GM12878 (cell line): Measurements from ENCODE around the gene AOAH. TPM values are rescaled to one million over a fixed set of nuclear protein-coding genes. Genes with fewer than 3 reads are reported as not detected.

Experiments
- ATAC-seq: fragments of 200-7000 bp; cut with Tn5 transposase; 3 replicates; pipeline ENCODE4 v1.9.1; 2020; ENCODE audit warnings: mild to moderate bottlenecking, moderate library complexity
- BruUV-seq: library from RNA; stranded (reverse); fragments of 400-500 nt; replicated peaks from 2 replicates; lab custom pipeline; 2021; lab: Mats Ljungman, UMichigan
- CTCF ChIA-PET: fragments of 300-600 bp; sonication (Branson Sonifier 250); formaldehyde crosslinking; extraction: SDS; loops from one replicate; lab custom pipeline; 2021; ENCODE audit warnings: inconsistent platforms; lab: Yijun Ruan, JAX
- POLR2A ChIA-PET: fragments of 350-600 bp; formaldehyde crosslinking; extraction: SDS; loops from one replicate; lab custom pipeline; 2021; ENCODE audit warnings: inconsistent platforms; lab: Charles Lee
- RAD21 ChIA-PET: fragments of 300-600 bp; sonication (Branson Sonifier 250); formaldehyde crosslinking; loops from one replicate; lab custom pipeline; 2023; ENCODE audit warnings: antibody characterized with exemption; ENCODE audit not compliant: unreplicated experiment; lab: Charles Lee
- SMC1A ChIA-PET: fragments of 300-600 bp; sonication (Branson Sonifier 250); formaldehyde crosslinking; loops from one replicate; lab custom pipeline; 2023; ENCODE audit not compliant: unreplicated experiment, uncharacterized antibody; lab: Charles Lee
- DNase-seq: peaks from one replicate; pipeline ENCODE4 v3.0.0-alpha.2; 2011; ENCODE audit warnings: low read depth, low spot score
- FAIRE-seq: peaks from 3 replicates; lab custom pipeline; 2011; peaks lifted over from hg19 to GRCh38; lab: Jason Lieb, UNC
- H2AFZ ChIP-seq: 2 replicates; pipeline ENCODE4 v1.6.0; 2011; ENCODE audit warnings: low read depth, low read length, control low read depth; ENCODE audit not compliant: control insufficient read depth
- H3K27ac ChIP-seq: 2 replicates; pipeline ENCODE4 v1.5.1; 2011; ENCODE audit warnings: control low read depth; ENCODE audit not compliant: control insufficient read depth, insufficient read depth
- H3K27me3 ChIP-seq, 2 experiments: replicated peaks in 1 of 2; 2 replicates each; pipeline versions ENCODE4 v1.6.0 to v1.6.1; 2011; ENCODE audit warnings: low read length in 1 of 2; ENCODE audit not compliant: control insufficient read depth in 2 of 2, insufficient read depth in 2 of 2
- H3K36me3 ChIP-seq, 2 experiments: 2 replicates each; pipeline ENCODE4 v1.5.1; 2011; ENCODE audit warnings: low read length in 1 of 2; ENCODE audit not compliant: control insufficient read depth in 2 of 2, insufficient read depth in 2 of 2
- H3K4me1 ChIP-seq: 2 replicates; pipeline ENCODE4 v1.6.1; 2011; ENCODE audit warnings: mild to moderate bottlenecking, low read length, moderate library complexity, mixed read lengths; ENCODE audit not compliant: control insufficient read depth, insufficient read depth
- H3K4me2 ChIP-seq: 2 replicates; pipeline ENCODE4 v1.6.0; 2011; ENCODE audit warnings: control low read depth; ENCODE audit not compliant: control insufficient read depth, insufficient read depth
- H3K4me3 ChIP-seq: fragments of 200-600 bp; sonication (generic); 2 replicates; pipeline ENCODE4 v1.5.1; 2016
- H3K79me2 ChIP-seq: 2 replicates; pipeline ENCODE4 v1.6.0; 2011; ENCODE audit warnings: low read length; ENCODE audit not compliant: control insufficient read depth, insufficient read depth
- H3K9ac ChIP-seq: 2 replicates; pipeline ENCODE4 v1.8.0; 2011; ENCODE audit warnings: low read length, control low read depth, mixed read lengths; ENCODE audit not compliant: control insufficient read depth, insufficient read depth
- H3K9me3 ChIP-seq: replicated peaks from 3 replicates; pipeline ENCODE4 v1.5.1; 2011; ENCODE audit warnings: mild to moderate bottlenecking, low read length; ENCODE audit not compliant: control insufficient read depth, insufficient read depth
- H4K20me1 ChIP-seq: 2 replicates; pipeline ENCODE4 v1.6.0; 2011; ENCODE audit not compliant: control insufficient read depth, insufficient read depth
- ATF7 ChIP-seq: fragments of 450-650 bp; IDR thresholded peaks from 2 replicates; pipeline ENCODE4 v1.6.1; 2016; ENCODE audit warnings: low read depth, mild to moderate bottlenecking
- MTA3 ChIP-seq: IDR thresholded peaks from 2 replicates; pipeline ENCODE4 v1.6.1; 2012; ENCODE audit warnings: low read length, inconsistent platforms, borderline replicate concordance
- RB1 ChIP-seq: fragments of 450-650 bp; formaldehyde crosslinking; IDR thresholded peaks from 2 replicates; pipeline ENCODE4 v1.6.1; 2017; ENCODE audit warnings: mild to moderate bottlenecking, borderline replicate concordance
- RBBP5 ChIP-seq: fragments of 200-600 bp; sonication (generic); conservative IDR thresholded peaks from 2 replicates; pipeline ENCODE4 v1.6.1; 2016
- RCOR1 ChIP-seq: conservative IDR thresholded peaks from 2 replicates; pipeline ENCODE4 v1.6.1; 2012; ENCODE audit warnings: low read depth, low read length, improper control_type of control experiment
- TCF12 ChIP-seq: IDR thresholded peaks from 2 replicates; pipeline ENCODE4 v1.6.1; 2011; ENCODE audit warnings: low read depth, mild to moderate bottlenecking, low read length
- ZNF687 ChIP-seq: fragments of 450-650 bp; IDR thresholded peaks from 2 replicates; pipeline ENCODE4 v1.6.1; 2017; ENCODE audit warnings: mild to moderate bottlenecking, moderate library complexity
- WGBS: methylation state at CpG from one replicate; pipeline ENCODE4 v1.1.6; 2016; ENCODE audit warnings: low lambda C conversion rate; ENCODE audit not compliant: insufficient replicate concordance, insufficient coverage; ENCODE audit errors: missing lambda C conversion rate; 5-methylcytosine and 5-hydroxymethylcytosine counted together
- in situ Hi-C: fragments of 300-500 bp; cut with MboI; formaldehyde crosslinking; loops from 9 replicates; pipeline ENCODE4 v1.14.3; 2018; ENCODE audit warnings: mixed read lengths
- intact Hi-C: fragments of 100-400 bp; cut with micrococcal nuclease; formaldehyde crosslinking; loops from one replicate; pipeline ENCODE4 v1.14.2; 2022; ENCODE audit not compliant: unreplicated experiment
- polyA plus RNA-seq, 11 experiments: library from polyadenylated mRNA; depleted of rRNA in 4 of 11; unstranded in 6 of 11; stranded (reverse) in 5 of 11; fragments of >200 nt; fragmentation: Nextera tagmentation in 4 of 11; fragmentation: Illumina TruSeq in 1 of 11; extraction: Ambion mirVana in 4 of 11; extraction: Trizol in 1 of 11; gene quantifications; 1 replicate in 1 of 11; 2 replicates in 10 of 11; pipeline versions ENCODE4 v1.2.1 to v1.2.3, GENCODE V29; 2011 to 2016; ENCODE audit warnings: inconsistent platforms in 2 of 11, missing spikeins in 2 of 11, low read depth in 1 of 11
- total RNA-seq, 4 experiments: library from RNA; depleted of rRNA in 3 of 4; stranded (reverse); fragments of >200 nt in 3 of 4; fragmentation: Illumina TruSeq in 1 of 4; extraction: Trizol in 1 of 4; gene quantifications; 2 replicates each; pipeline versions ENCODE4 v1.2.1 to v1.2.3, GENCODE V29; 2013 to 2021

The AOAH gene
- total and polyA plus RNA-seq, 10 of the 15 experiments (the other 5 are each of a cell fraction or from before 2014, with no cell fraction given), result 0.32 to 2.8 (median 1.4) TPM

DNA sequence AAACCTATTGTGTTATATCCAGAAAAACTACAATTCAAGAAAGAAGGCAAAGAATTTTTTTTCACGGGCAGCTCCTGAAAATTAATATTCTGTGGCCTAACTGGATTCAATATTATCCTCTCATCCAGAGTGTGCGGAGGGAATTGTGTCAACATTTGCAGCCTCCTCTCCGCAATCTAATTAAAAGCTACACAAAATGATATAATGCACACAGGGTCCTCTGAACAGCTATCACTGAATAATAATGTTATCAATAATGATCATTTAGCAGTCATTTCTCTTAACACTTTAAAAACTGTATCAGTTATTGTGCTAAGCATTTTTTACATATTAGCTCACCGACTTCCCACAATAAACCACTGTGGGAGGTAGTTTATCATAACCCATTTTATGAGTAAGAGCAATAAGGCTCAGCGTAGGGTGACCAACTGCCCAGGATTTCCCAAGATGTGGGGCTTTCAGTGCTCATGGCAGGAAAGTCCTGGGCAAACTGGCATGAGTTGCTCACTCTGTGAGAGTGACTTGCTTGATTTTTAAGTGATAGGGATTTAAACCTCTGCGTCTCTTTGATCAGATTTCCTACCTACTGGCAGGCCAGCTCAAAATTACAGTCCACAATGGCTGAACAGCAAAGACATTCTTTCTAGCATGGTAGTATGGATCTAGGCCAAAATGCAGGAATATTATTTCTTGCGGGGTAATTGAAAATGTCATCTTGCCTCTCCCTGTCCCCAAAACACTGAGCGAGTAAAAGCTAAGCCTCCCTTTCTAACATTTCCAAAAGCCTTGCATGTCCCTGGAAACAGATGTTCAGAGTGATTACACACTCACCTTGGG is 65.7 kb downstream of the AOAH start:
- FAIRE-seq (no peak), DNase-seq (no peak), ATAC-seq (no peak)
- no peaks in the 10 kb centered on the region for H3K9me3 ChIP-seq
- in situ Hi-C loops, result no loop called here
- WGBS, result 57% methylated on average over 8 of the region's 8 CpGs
- no peaks in the 10 kb centered on the region for H4K20me1 ChIP-seq
- H3K79me2 ChIP-seq, result no peaks in the 10 kb centered on the region
- H3K4me2 ChIP-seq, result no peak overlapping the region
- no TSS peak for BruUV-seq
- no peak overlapping the region for H2AFZ ChIP-seq
- ChIA-PET POLR2A (no interaction called here), SMC1A (interaction anchor here (0.6 to 2.0 kb wide), 2 partner anchors 11 to 92 kb away, joined by 3 to 5 read pairs; no protein-coding TSS in a partner anchor), RAD21 (interaction anchor here (0.9 kb wide), 1 partner anchor 10 kb away, joined by 3 read pairs; no protein-coding TSS in a partner anchor), CTCF (interaction anchor here (0.7 to 2.0 kb wide), 3 partner anchors 12 to 203 kb away, joined by 3 to 19 read pairs (median 3); no protein-coding TSS in a partner anchor)
- H3K4me1 ChIP-seq, result no peaks in the 10 kb centered on the region
- no peaks in the 10 kb centered on the region for H3K27me3 ChIP-seq
- H3K36me3 ChIP-seq, result no peaks in the 10 kb centered on the region
- H3K4me3 ChIP-seq, result no peak overlapping the region
- TF ChIP-seq MTA3 (no peak), RCOR1 (no peak), RB1 (no peak), TCF12 (no peak)
- H3K27ac ChIP-seq, result no peak overlapping the region
- intact Hi-C loops, result no loop called here
- H3K9ac ChIP-seq, result no peak overlapping the region

- no peak for FAIRE-seq
- TF ChIP-seq ZNF687 (no peak), RBBP5 (no peak), ATF7 (no peak)
Measured at GRCh38 chr7:36657036-36657660, 67.1 kb downstream of the AOAH start.

More at GRCh38 chr7:36657036-36657660, 67.1 kb downstream of the AOAH start:
- Histone ChIP-seq H3K4me3 (no peak overlapping the region), H3K79me2 (no peaks in the 10 kb centered on the region), H3K36me3 (no peaks in the 10 kb centered on the region), H3K27ac (no peak overlapping the region), H3K9me3 (no peaks in the 10 kb centered on the region), H2AFZ (no peak overlapping the region), H3K4me2 (no peak overlapping the region), H3K9ac (no peak overlapping the region), H3K4me1 (no peaks in the 10 kb centered on the region), H3K27me3 (no peaks in the 10 kb centered on the region), H4K20me1 (no peaks in the 10 kb centered on the region)
- in situ Hi-C loops, result no loop called here
- intact Hi-C loops, result no loop called here
- SMC1A ChIA-PET, result no interaction called here
- RAD21 ChIA-PET, result no interaction called here
- POLR2A ChIA-PET, result no interaction called here
- DNase-seq (no peak), ATAC-seq (no peak)
- CTCF ChIA-PET, result interaction anchor here (0.7 to 2.0 kb wide), 2 partner anchors 14 to 331 kb away, joined by 3 to 19 read pairs; no protein-coding TSS in a partner anchor
- BruUV-seq, result no TSS peak
- 41% methylated on average over 8 of the region's 8 CpGs for WGBS
